GM19043 (cell line): ENCODE measurements around the gene TUT1.
"Not testable (repeated sequence)": the region's sequence is repeated elsewhere in the genome, so short reads cannot be mapped to it uniquely, and the experiment has no call there.

Experiments
- ATAC-seq: cut with Tn5 transposase; IDR thresholded peaks from one replicate; pipeline ENCODE4 v1.9.1; 2021; ENCODE audit warnings: low read depth; ENCODE audit not compliant: unreplicated experiment

The TUT1 gene

GRCh38 chr11:62578541-62578940, 12.8 kb downstream of the TUT1 start:
- ATAC-seq, result no peak

GRCh38 chr11:62577046-62577714, 14.1 kb downstream of the TUT1 start:
- no peak for ATAC-seq

GRCh38 chr11:62575837-62576236, 15.5 kb downstream of the TUT1 start:
- ATAC-seq, result no peak

GRCh38 chr11:62575156-62575555, 16.2 kb downstream of the TUT1 start:
- no peak for ATAC-seq

GRCh38 chr11:62574363-62575071, 16.8 kb downstream of the TUT1 start:
- peak; percentile 9 for ATAC-seq

GRCh38 chr11:62573592-62574362, 17.5 kb downstream of the TUT1 start, which contains the start of gene EEF1G:
Gene EEF1G, minus strand, starts transcription at chr11:62573891. Its CDS starts 49 bp downstream, at chr11:62573842.
- peak; percentile 86 for ATAC-seq

GRCh38 chr11:62573006-62573591, 18.2 kb downstream of the TUT1 start:
- no peak for ATAC-seq

GRCh38 chr11:62572431-62572830, 18.9 kb downstream of the TUT1 start:
- no peak for ATAC-seq

- not testable (repeated sequence) for ATAC-seq
Observed at GRCh38 chr11:62571493-62571892, 19.8 kb downstream of the TUT1 start.

- ATAC-seq, result not testable (repeated sequence)
Observed at GRCh38 chr11:62570903-62571302, 20.4 kb downstream of the TUT1 start.

GRCh38 chr11:62569611-62570010, 21.7 kb downstream of the TUT1 start:
- ATAC-seq, result no peak

GRCh38 chr11:62567018-62567633, 24.2 kb downstream of the TUT1 start:
- no peak for ATAC-seq

GRCh38 chr11:62566247-62566646, 25.1 kb downstream of the TUT1 start:
- no peak for ATAC-seq

- no peak for ATAC-seq
Observed at GRCh38 chr11:62565100-62565802, 26.1 kb downstream of the TUT1 start.

GRCh38 chr11:62561677-62562230, 29.6 kb downstream of the TUT1 start:
- not testable (repeated sequence) for ATAC-seq

GRCh38 chr11:62560566-62561103, 30.7 kb downstream of the TUT1 start:
- no peak for ATAC-seq

GRCh38 chr11:62559626-62560025, 31.7 kb downstream of the TUT1 start:
- ATAC-seq, result not testable (repeated sequence)

- no peak for ATAC-seq
Observed at GRCh38 chr11:62559204-62559603, 32.1 kb downstream of the TUT1 start.

GRCh38 chr11:62558669-62559068, 32.7 kb downstream of the TUT1 start:
- ATAC-seq, result no peak
